ENCODE measurements around the gene GGNBP2. TPM values are rescaled to one million over a fixed set of nuclear protein-coding genes. Genes with fewer than 3 reads are reported as not detected.

GGNBP2 gene
- total and polyA plus RNA-seq, 7 donors = 43.5 to 62.2 (median 57.4) TPM

DNA sequence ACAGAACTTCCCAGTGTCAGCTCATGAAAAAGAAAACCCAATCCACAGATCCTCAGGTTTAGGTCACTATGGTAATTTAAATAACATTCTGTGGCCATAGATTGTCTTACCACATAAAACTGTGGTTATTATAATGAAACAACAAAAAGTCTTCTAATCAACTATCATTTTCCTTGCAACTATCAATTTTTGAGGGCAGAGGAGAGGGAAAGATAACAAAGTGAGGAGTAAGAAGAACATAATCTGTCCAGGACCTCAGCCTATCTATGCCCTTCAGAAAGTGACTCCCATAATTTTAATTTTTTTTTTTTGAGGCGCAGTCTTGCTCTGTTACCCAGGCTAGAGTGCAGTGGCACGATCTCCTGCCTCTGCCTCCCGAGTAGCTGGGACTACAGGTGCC is 4.0 kb upstream of the GGNBP2 start:
- Histone ChIP-seq H3K36me3 (peaks cover 0 to 3% (median 0%) of the 10 kb centered on the region in 4 donors), H3K4me3 (no peak overlapping the region), H3K27ac (no peak overlapping the region), H3K9me3 (no peaks in the 10 kb centered on the region), H3K4me1 (peaks cover 0 to 18% (median 11%) of the 10 kb centered on the region in 4 donors), H3K27me3 (no peaks in the 10 kb centered on the region)
- no peak for TF ChIP-seq POLR2A (IDR thresholded peaks at IDR 0.05)
- TF ChIP-seq POLR2AphosphoS5 (IDR thresholded peaks at IDR 0.05) = no peak
- TF ChIP-seq, protein P1, sequence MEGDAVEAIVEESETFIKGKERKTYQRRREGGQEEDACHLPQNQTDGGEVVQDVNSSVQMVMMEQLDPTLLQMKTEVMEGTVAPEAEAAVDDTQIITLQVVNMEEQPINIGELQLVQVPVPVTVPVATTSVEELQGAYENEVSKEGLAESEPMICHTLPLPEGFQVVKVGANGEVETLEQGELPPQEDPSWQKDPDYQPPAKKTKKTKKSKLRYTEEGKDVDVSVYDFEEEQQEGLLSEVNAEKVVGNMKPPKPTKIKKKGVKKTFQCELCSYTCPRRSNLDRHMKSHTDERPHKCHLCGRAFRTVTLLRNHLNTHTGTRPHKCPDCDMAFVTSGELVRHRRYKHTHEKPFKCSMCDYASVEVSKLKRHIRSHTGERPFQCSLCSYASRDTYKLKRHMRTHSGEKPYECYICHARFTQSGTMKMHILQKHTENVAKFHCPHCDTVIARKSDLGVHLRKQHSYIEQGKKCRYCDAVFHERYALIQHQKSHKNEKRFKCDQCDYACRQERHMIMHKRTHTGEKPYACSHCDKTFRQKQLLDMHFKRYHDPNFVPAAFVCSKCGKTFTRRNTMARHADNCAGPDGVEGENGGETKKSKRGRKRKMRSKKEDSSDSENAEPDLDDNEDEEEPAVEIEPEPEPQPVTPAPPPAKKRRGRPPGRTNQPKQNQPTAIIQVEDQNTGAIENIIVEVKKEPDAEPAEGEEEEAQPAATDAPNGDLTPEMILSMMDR (IDR thresholded peaks at IDR 0.05) = no peak
- no peak for TF ChIP-seq EP300 (IDR thresholded peaks at IDR 0.05)
- WGBS, 2 donors = 96 to 98% methylated on average over 3 of the region's 3 CpGs
- intact Hi-C loops (cut with DNase I) = loop anchor here (10.0 kb wide), 1 partner anchor 1296 kb away; the partner anchor contains the start of gene SLFN5
- no peak for DNase-seq

DNA sequence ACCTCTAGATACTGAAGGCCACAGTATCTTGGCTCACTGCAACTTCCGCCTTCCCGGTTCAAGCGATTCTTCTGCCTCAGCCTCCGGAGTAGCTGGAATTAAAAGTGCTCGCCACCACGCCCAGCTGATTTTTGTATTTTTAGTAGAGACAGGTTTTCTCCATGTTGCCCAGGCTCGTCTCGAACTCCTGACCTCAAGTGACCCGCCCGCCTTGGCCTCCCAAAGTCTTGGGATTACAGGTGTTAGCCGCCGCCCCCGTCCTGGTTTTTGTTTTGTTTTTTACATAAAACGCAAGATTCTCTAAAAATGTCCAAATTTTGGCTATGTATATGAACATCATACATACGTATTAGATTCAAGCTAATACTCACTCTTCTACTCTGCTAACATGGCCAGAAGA is 2.0 kb upstream of the GGNBP2 start:
- no peak overlapping the region for H3K4me3 ChIP-seq
- intact Hi-C loops (cut with DNase I) = loop anchor here (10.0 kb wide), 1 partner anchor 1298 kb away; the partner anchor contains the start of gene SLFN5
- DNase-seq = no peak
- H3K4me1 ChIP-seq = peaks cover 0 to 32% (median 31%) of the 10 kb centered on the region in 4 donors
- H3K27me3 ChIP-seq = no peaks in the 10 kb centered on the region
- H3K36me3 ChIP-seq = peaks cover 0 to under 1% (median 0%) of the 10 kb centered on the region in 4 donors
- TF ChIP-seq EP300 (IDR thresholded peaks at IDR 0.05) = no peak
- TF ChIP-seq, protein P1 (IDR thresholded peaks at IDR 0.05) = no peak
- TF ChIP-seq POLR2A (IDR thresholded peaks at IDR 0.05) = no peak
- no peak for TF ChIP-seq POLR2AphosphoS5 (IDR thresholded peaks at IDR 0.05)
- 95 to 97% methylated on average over 15 of the region's 15 CpGs for whole genome bisulfite sequencing, 2 donors
- no peaks in the 10 kb centered on the region for H3K9me3 ChIP-seq
- H3K27ac ChIP-seq = no peak overlapping the region

DNA sequence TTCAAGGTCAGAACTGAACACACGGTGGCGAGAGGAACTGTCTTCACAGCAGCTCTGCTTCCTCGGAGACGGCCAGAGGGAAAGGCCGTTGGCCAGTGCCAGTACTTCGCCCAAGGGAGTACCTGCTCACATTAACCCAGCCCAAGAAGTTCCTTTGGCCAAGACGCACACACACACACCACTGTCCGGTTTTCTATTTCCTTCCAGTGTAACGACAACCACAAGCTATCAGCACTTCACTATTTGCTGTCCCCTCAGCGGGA is 744 bp upstream of the GGNBP2 start:
- intact Hi-C loops (cut with DNase I) = loop anchor here (1.0 to 10.0 kb wide), 3 partner anchors 8 to 1299 kb away; partner anchors contain the start of genes MRM1 and SLFN5
- peak; percentile 70 for DNase-seq
- WGBS, 2 donors = 0% methylated on average over 10 of the region's 10 CpGs

DNA sequence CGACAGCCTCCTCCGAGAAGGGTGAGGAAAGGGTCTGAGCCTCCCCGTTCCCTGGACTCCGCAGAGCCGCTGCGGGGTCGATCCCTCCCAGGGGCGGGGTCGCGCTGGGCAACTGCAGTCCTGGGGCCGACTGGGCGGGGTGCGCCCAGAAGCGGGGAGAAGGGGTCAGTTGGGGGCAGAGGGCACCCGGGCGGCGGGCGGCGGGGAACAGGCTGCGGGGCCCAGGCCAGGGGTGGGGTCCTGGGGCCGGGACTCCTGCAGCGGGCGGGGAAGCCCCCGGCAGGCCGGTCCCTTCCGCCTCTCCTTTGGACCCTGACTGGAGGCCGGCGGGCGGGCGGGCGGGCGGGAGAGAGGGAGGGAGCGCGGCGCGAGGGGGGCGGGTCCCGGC is 352 bp downstream of the GGNBP2 start:
- intact Hi-C loops (cut with DNase I) = loop anchor here (2.0 to 10.0 kb wide), 2 partner anchors 56 to 1300 kb away; partner anchors contain the start of genes MRM1 and SLFN5
- WGBS, 2 donors = 0 to 1% methylated on average over 38 of the region's 38 CpGs
- Histone ChIP-seq H3K27ac (peak overlapping the region; percentile 95 to 100 (median 98)), H3K4me3 (peak overlapping the region; percentile 68 to 96 (median 92)), H3K27me3 (no peaks in the 10 kb centered on the region), H3K4me1 (peaks cover 0 to 53% (median 50%) of the 10 kb centered on the region in 4 donors), H3K9me3 (no peaks in the 10 kb centered on the region), H3K36me3 (no peaks in the 10 kb centered on the region)
- no peak for DNase-seq
- TF ChIP-seq EP300 (IDR thresholded peaks at IDR 0.05) (no peak), POLR2A (IDR thresholded peaks at IDR 0.05) (no peak)
- TF ChIP-seq, protein P1 (IDR thresholded peaks at IDR 0.05) = no peak

More for the DNA sequence above, 744 bp upstream of the GGNBP2 start:
- Histone ChIP-seq H3K4me3 (peak overlapping the region; percentile 68 to 96 (median 92)), H3K9me3 (no peaks in the 10 kb centered on the region), H3K4me1 (peaks cover 0 to 44% (median 43%) of the 10 kb centered on the region in 4 donors), H3K27me3 (no peaks in the 10 kb centered on the region), H3K27ac (peak overlapping the region; percentile 95 to 100 (median 98)), H3K36me3 (no peaks in the 10 kb centered on the region)
- no peak for TF ChIP-seq POLR2A (IDR thresholded peaks at IDR 0.05)
- TF ChIP-seq POLR2AphosphoS5 (IDR thresholded peaks at IDR 0.05) = peak in 1 of 4 donors; percentile 40

DNA sequence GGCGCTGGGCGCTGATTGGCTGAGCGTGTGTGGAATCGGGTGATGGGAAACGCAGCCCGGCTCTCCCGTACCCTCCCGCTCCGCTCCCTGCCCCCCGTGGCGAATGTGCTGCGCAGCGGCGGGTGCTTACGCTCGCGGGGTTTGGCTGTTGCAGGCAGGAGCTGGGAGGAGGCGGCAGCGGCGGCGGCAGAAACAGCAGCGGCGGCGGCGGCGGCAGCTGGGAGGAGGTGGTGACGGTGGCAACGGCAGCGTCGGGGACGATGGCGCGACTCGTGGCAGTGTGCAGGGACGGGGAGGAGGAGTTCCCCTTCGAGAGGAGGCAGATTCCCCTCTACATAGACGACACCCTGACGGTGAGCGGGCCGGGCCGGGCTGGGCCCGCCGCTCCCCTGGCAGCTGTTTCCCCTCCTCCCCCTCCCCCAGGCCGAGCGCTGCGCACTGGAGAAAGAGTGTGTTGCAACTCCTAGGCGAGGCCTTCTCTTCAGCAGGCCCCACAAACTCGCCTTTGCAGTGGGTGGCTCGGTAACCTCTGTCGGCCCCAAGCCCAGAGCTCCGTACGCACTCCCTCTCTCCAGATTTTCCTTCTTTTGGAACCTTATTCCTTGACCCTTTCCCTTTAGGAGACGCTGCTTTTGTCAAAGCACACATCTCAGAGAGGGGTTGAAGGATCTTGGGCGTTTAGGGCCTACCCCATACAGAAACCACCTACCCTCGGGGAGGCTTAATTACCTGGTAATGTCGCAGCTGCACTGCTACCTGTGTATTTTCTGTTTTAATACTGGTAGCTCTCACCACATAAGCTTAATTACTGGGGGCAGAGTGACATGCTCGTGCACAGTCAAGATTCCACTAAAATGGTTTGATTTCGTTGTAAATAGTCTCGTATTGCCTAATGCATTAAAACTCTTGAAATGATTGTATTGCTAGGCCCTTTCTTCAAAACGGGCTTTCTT is 1.0 kb downstream of the GGNBP2 start:
- TF ChIP-seq POLR2A (IDR thresholded peaks at IDR 0.05) (peak; percentile 73 to 79), POLR2AphosphoS5 (IDR thresholded peaks at IDR 0.05) (peak; percentile 81 to 95 (median 92)), EP300 (IDR thresholded peaks at IDR 0.05) (no peak)
- TF ChIP-seq, protein P1 (IDR thresholded peaks at IDR 0.05) = no peak
- DNase-seq = peak; percentile 99
- H3K4me1 ChIP-seq = peaks cover 0 to 60% (median 54%) of the 10 kb centered on the region in 4 donors
- peak overlapping the region; percentile 68 to 96 (median 92) for H3K4me3 ChIP-seq
- no peaks in the 10 kb centered on the region for H3K27me3 ChIP-seq
- peak overlapping the region; percentile 95 to 100 (median 98) for H3K27ac ChIP-seq
- intact Hi-C loops (cut with DNase I) = loop anchor here (2.0 to 10.0 kb wide), 2 partner anchors 55 to 1301 kb away; partner anchors contain the start of genes MRM1 and SLFN5
- no peaks in the 10 kb centered on the region for H3K9me3 ChIP-seq
- no peaks in the 10 kb centered on the region for H3K36me3 ChIP-seq
- WGBS, 2 donors = 1% methylated on average over 60 of the region's 60 CpGs

Measured in sigmoid colon (tissue), 7 donors.